Gastroesophageal sphincter (tissue), 3 donors: Measurements from ENCODE around the gene SIN3B.

Experiments
- POLR2AphosphoS5 ChIP-seq: sonication (generic); formaldehyde crosslinking; IDR thresholded peaks from one replicate; pipeline ENCODE4 v1.6.1; 2017; ENCODE audit warnings: antibody characterized with exemption
- TF ChIP-seq, protein P1 (sequence below), 4 experiments: fragments of 200-600 bp in 2 of 4; fragments of 450-650 bp in 2 of 4; sonication (generic) in 1 of 4; IDR thresholded peaks; one replicate each; pipeline ENCODE4 v1.5.1; 2017 to 2019; ENCODE audit warnings: antibody characterized with exemption in 4 of 4, mild to moderate bottlenecking in 2 of 4, moderate library complexity in 2 of 4

GRCh38 chr19:16921766-16922591, 92.8 kb downstream of the SIN3B start:
- TF ChIP-seq, protein P1, sequence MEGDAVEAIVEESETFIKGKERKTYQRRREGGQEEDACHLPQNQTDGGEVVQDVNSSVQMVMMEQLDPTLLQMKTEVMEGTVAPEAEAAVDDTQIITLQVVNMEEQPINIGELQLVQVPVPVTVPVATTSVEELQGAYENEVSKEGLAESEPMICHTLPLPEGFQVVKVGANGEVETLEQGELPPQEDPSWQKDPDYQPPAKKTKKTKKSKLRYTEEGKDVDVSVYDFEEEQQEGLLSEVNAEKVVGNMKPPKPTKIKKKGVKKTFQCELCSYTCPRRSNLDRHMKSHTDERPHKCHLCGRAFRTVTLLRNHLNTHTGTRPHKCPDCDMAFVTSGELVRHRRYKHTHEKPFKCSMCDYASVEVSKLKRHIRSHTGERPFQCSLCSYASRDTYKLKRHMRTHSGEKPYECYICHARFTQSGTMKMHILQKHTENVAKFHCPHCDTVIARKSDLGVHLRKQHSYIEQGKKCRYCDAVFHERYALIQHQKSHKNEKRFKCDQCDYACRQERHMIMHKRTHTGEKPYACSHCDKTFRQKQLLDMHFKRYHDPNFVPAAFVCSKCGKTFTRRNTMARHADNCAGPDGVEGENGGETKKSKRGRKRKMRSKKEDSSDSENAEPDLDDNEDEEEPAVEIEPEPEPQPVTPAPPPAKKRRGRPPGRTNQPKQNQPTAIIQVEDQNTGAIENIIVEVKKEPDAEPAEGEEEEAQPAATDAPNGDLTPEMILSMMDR (IDR thresholded peaks at IDR 0.05): no peak
- TF ChIP-seq POLR2AphosphoS5: no peak
